ENCODE results near the gene FAM83E. TPM values are rescaled to one million over a fixed set of nuclear protein-coding genes. Genes with fewer than 3 reads are reported as not detected.
A peak's percentile ranks its signal among the peaks of the same experiment; 100 is the strongest.

FAM83E gene
- total and polyA plus RNA-seq, 10 of the 15 experiments (the other 5 are each of a cell fraction or from before 2014, with no cell fraction given), result 0.14 to 2.5 (median 0.33) TPM; not detected in 4

GRCh38 chr19:48608798-48609263 lies 6.0 kb downstream of the FAM83E start (continued):
- TF ChIP-seq CTCF (IDR thresholded peaks at IDR 0.05 in 2 of 3, conservative IDR thresholded peaks at IDR 0.05 in 1 of 3; ENCODE audit: control insufficient read depth in 2 of 3, extremely low read depth in 1 of 3, insufficient read depth in 1 of 3, low read depth in 3 of 3, low read length in 3 of 3) (peak; percentile 74 to 84 (median 82); a peak in 5 of 6 replicates), PKNOX1 (IDR thresholded peaks at IDR 0.05) (0 out of 2 replicates have a peak, but pooled peaks have one; percentile 34), SMC3 (IDR thresholded peaks at IDR 0.05; ENCODE audit: borderline replicate concordance, low read length) (peak; percentile 60; the same call in 1 of the 2 replicates), TBL1XR1 (IDR thresholded peaks at IDR 0.05; ENCODE audit: low read depth, low read length) (no peak), SKIL (IDR thresholded peaks at IDR 0.05; ENCODE audit: low read depth, poor library complexity, severe bottlenecking) (peak; percentile 34), SMARCA5 (IDR thresholded peaks at IDR 0.05) (peak; percentile 56; the same call in 1 of the 2 replicates), RAD21 (IDR thresholded peaks at IDR 0.05; ENCODE audit: insufficient read depth, low read depth, low read length) (peak; percentile 74), IKZF1 (conservative IDR thresholded peaks at IDR 0.05) (peak; percentile 57), ATF7 (IDR thresholded peaks at IDR 0.05; ENCODE audit: low read depth) (peak; percentile 23; the same call in 1 of the 2 replicates), ZNF592 (IDR thresholded peaks at IDR 0.05) (no peak), MTA3 (IDR thresholded peaks at IDR 0.05; ENCODE audit: borderline replicate concordance, low read length) (no peak), NRF1 (conservative IDR thresholded peaks at IDR 0.05; ENCODE audit: low read depth, low read length) (no peak), NR2F1 (conservative IDR thresholded peaks at IDR 0.05) (no peak), SPI1 (IDR thresholded peaks at IDR 0.05; ENCODE audit: borderline replicate concordance, insufficient read depth, low read depth, low read length) (peak; percentile 49; the same call in 1 of the 2 replicates), IRF4 (IDR thresholded peaks at IDR 0.05; ENCODE audit: low read depth, low read length) (0 out of 2 replicates have a peak, but pooled peaks have one; percentile 13), FOXK2 (IDR thresholded peaks at IDR 0.05) (no peak), MEF2A (IDR thresholded peaks at IDR 0.05; ENCODE audit: insufficient read depth, low read depth, low read length) (no peak), SREBF2 (IDR thresholded peaks at IDR 0.05; ENCODE audit: low read length) (no peak), RUNX3 (IDR thresholded peaks at IDR 0.05; ENCODE audit: low read length) (no peak), GATAD2B (conservative IDR thresholded peaks at IDR 0.05; ENCODE audit: low read depth) (peak; percentile 53; the same call in 1 of the 2 replicates)

All from GM12878 (cell line).